Caco-2 (cell line): Measurements from ENCODE around the gene RRM2. TPM values are rescaled to one million over a fixed set of nuclear protein-coding genes. Genes with fewer than 3 reads are reported as not detected.

Experiments
- BruUV-seq: library from RNA; stranded (reverse); fragments of 400-500 nt; replicated peaks from 2 replicates; lab custom pipeline; 2021; lab: Mats Ljungman, UMichigan
- CTCF ChIA-PET: fragments of 300-600 bp; sonication (Branson Sonifier 250); formaldehyde crosslinking; loops from one replicate; lab custom pipeline; 2022; ENCODE audit warnings: antibody characterized with exemption; lab: Charles Lee
- POLR2A ChIA-PET: fragments of 300-600 bp; sonication (Branson Sonifier 250); formaldehyde crosslinking; loops from one replicate; lab custom pipeline; 2022; ENCODE audit warnings: antibody characterized with exemption; lab: Charles Lee
- DNase-seq, 2 experiments: peaks; one replicate each; pipeline versions ENCODE4 v3.0.0 to v3.0.0-alpha.2; 2020 to 2022
- H3K27me3 ChIP-seq: replicated peaks from 2 replicates; pipeline ENCODE4 v1.6.0; 2011; ENCODE audit warnings: low read length; ENCODE audit not compliant: control insufficient read depth, insufficient read depth
- H3K36me3 ChIP-seq: 2 replicates; pipeline ENCODE4 v1.5.1; 2011; ENCODE audit warnings: low read length; ENCODE audit not compliant: control insufficient read depth, insufficient read depth
- H3K4me1 ChIP-seq: fragments of 250-450 bp; sonication (Bioruptor Pico); 2 replicates; pipeline ENCODE4 v1.5.1; 2020; ENCODE audit warnings: mild to moderate bottlenecking
- H3K4me3 ChIP-seq: 2 replicates; pipeline ENCODE4 v1.5.1; 2011; ENCODE audit warnings: low read depth, mild to moderate bottlenecking, control low read depth, low read length
- H3K9me3 ChIP-seq: fragments of 250-450 bp; sonication (Bioruptor Pico); 2 replicates; pipeline ENCODE4 v1.5.1; 2020; ENCODE audit warnings: mild to moderate bottlenecking, moderate library complexity
- H3K27ac Mint-ChIP-seq: one replicate; pipeline ENCODE4 v1.8.0; 2022; ENCODE audit warnings: mixed read lengths; ENCODE audit not compliant: unreplicated experiment
- H3K27me3 Mint-ChIP-seq: one replicate; pipeline ENCODE4 v1.8.0; 2022; ENCODE audit warnings: mixed read lengths; ENCODE audit not compliant: insufficient read depth, unreplicated experiment
- H3K36me3 Mint-ChIP-seq: one replicate; pipeline ENCODE4 v1.8.0; 2022; ENCODE audit warnings: mild to moderate bottlenecking, mixed read lengths; ENCODE audit not compliant: insufficient read depth, unreplicated experiment
- H3K4me1 Mint-ChIP-seq: one replicate; pipeline ENCODE4 v1.8.0; 2022; ENCODE audit warnings: low read depth, mixed read lengths; ENCODE audit not compliant: unreplicated experiment
- H3K4me3 Mint-ChIP-seq: one replicate; pipeline ENCODE4 v1.8.0; 2022; ENCODE audit warnings: mild to moderate bottlenecking, moderate library complexity, mixed read lengths; ENCODE audit not compliant: unreplicated experiment
- H3K9me3 Mint-ChIP-seq: one replicate; pipeline ENCODE4 v1.8.0; 2022; ENCODE audit warnings: mixed read lengths; ENCODE audit not compliant: unreplicated experiment
- CTCF ChIP-seq, 2 experiments: fragments of 200-600 bp in 1 of 2; IDR thresholded peaks; 1 replicate in 1 of 2; 2 replicates in 1 of 2; pipeline versions ENCODE4 v1.5.1 to v1.8.0; 2011 to 2022; ENCODE audit warnings: antibody characterized with exemption in 1 of 2, control low read depth in 1 of 2, inconsistent platforms in 1 of 2, low read depth in 1 of 2, low read length in 1 of 2, mild to moderate bottlenecking in 1 of 2, moderate library complexity in 1 of 2; ENCODE audit not compliant: insufficient read depth in 1 of 2, severe bottlenecking in 1 of 2, unreplicated experiment in 1 of 2
- intact Hi-C: fragments of 100-400 bp; cut with micrococcal nuclease; formaldehyde crosslinking; loops from one replicate; pipeline ENCODE4 v1.10.0; 2022; ENCODE audit not compliant: unreplicated experiment
- total RNA-seq: library from RNA; stranded (reverse); gene quantifications from 2 replicates; pipeline ENCODE4 v1.2.3, GENCODE V29; 2022

RRM2 gene
- total RNA-seq, 1 experiment from 2014 or later, result 169 TPM

- Histone ChIP-seq H3K36me3 (no peaks in the 10 kb centered on the region), H3K4me1 (peaks cover 2% of the 10 kb centered on the region), H3K9me3 (no peaks in the 10 kb centered on the region), H3K27me3 (no peaks in the 10 kb centered on the region), H3K4me3 (no peak overlapping the region)
- Mint-ChIP-seq H3K27ac (no peak overlapping the region), H3K27me3 (no peaks in the 10 kb centered on the region), H3K9me3 (no peaks in the 10 kb centered on the region), H3K36me3 (no peaks in the 10 kb centered on the region), H3K4me1 (peaks cover 6% of the 10 kb centered on the region), H3K4me3 (no peak overlapping the region)
- BruUV-seq, result no TSS peak
- ChIA-PET POLR2A (no interaction called here), CTCF (interaction anchor here (0.5 to 0.7 kb wide), 2 partner anchors 132 to 261 kb away, joined by 3 to 8 read pairs; no protein-coding TSS in a partner anchor)
- no peak for TF ChIP-seq CTCF (IDR thresholded peaks at IDR 0.05; ENCODE audit: insufficient read depth in 1 of 2, low read depth in 1 of 2, low read length in 1 of 2, severe bottlenecking in 1 of 2, unreplicated experiment in 1 of 2)
- intact Hi-C loops, result no loop called here
- no peak for DNase-seq
Measured at GRCh38 chr2:10173258-10174005, 50.9 kb downstream of the RRM2 start.

GRCh38 chr2:10174173-10174572 is 51.6 kb downstream of the RRM2 start:
- Mint-ChIP-seq H3K27me3 (no peaks in the 10 kb centered on the region), H3K9me3 (no peaks in the 10 kb centered on the region), H3K4me3 (no peak overlapping the region), H3K4me1 (no peaks in the 10 kb centered on the region), H3K36me3 (no peaks in the 10 kb centered on the region), H3K27ac (no peak overlapping the region)
- CTCF ChIA-PET, result interaction anchor here (0.5 kb wide), 1 partner anchor 260 kb away, joined by 8 read pairs; no protein-coding TSS in a partner anchor
- no peaks in the 10 kb centered on the region for H3K36me3 ChIP-seq
- BruUV-seq, result no TSS peak
- no peak for TF ChIP-seq CTCF (IDR thresholded peaks at IDR 0.05; ENCODE audit: insufficient read depth in 1 of 2, low read depth in 1 of 2, low read length in 1 of 2, severe bottlenecking in 1 of 2, unreplicated experiment in 1 of 2)
- POLR2A ChIA-PET, result no interaction called here
- DNase-seq, result no peak
- no peaks in the 10 kb centered on the region for H3K27me3 ChIP-seq
- no peaks in the 10 kb centered on the region for H3K4me1 ChIP-seq
- no peaks in the 10 kb centered on the region for H3K9me3 ChIP-seq
- no peak overlapping the region for H3K4me3 ChIP-seq
- intact Hi-C loops, result no loop called here

- H3K4me3 Mint-ChIP-seq, result no peak overlapping the region
- intact Hi-C loops, result no loop called here
- Histone ChIP-seq H3K27me3 (no peaks in the 10 kb centered on the region), H3K4me3 (no peak overlapping the region), H3K4me1 (no peaks in the 10 kb centered on the region), H3K9me3 (no peaks in the 10 kb centered on the region), H3K36me3 (no peaks in the 10 kb centered on the region)
- no peak for DNase-seq
- no peak for TF ChIP-seq CTCF (IDR thresholded peaks at IDR 0.05; ENCODE audit: insufficient read depth in 1 of 2, low read depth in 1 of 2, low read length in 1 of 2, severe bottlenecking in 1 of 2, unreplicated experiment in 1 of 2)
- no peaks in the 10 kb centered on the region for H3K9me3 Mint-ChIP-seq
- no TSS peak for BruUV-seq
- no peaks in the 10 kb centered on the region for H3K4me1 Mint-ChIP-seq
- no peaks in the 10 kb centered on the region for H3K27me3 Mint-ChIP-seq
- ChIA-PET CTCF (no interaction called here), POLR2A (no interaction called here)
- no peaks in the 10 kb centered on the region for H3K36me3 Mint-ChIP-seq
- H3K27ac Mint-ChIP-seq, result no peak overlapping the region
Measured at GRCh38 chr2:10175441-10175840, 52.9 kb downstream of the RRM2 start.
